Loucy (cell line): ENCODE data around the gene EXOG.

ENCODE experiments used
- H2AFZ ChIP-seq: fragments of 200-600 bp; sonication (generic); 2 replicates; pipeline ENCODE4 v1.6.0; 2016; ENCODE audit warnings: antibody characterized with exemption, mild to moderate bottlenecking, low read length, moderate library complexity
- H3F3A ChIP-seq: fragments of 200-600 bp; 2 replicates; pipeline ENCODE4 v1.6.0; 2016; ENCODE audit warnings: antibody characterized with exemption, low read depth, mild to moderate bottlenecking
- H3K27me3 ChIP-seq: fragments of 200-600 bp; sonication (generic); 2 replicates; pipeline ENCODE4 v1.6.1; 2014; ENCODE audit warnings: low read length, mild to moderate bottlenecking; ENCODE audit not compliant: insufficient read depth, poor library complexity, severe bottlenecking
- H3K36me3 ChIP-seq: fragments of 200-600 bp; sonication (generic); 2 replicates; pipeline ENCODE4 v1.6.1; 2016; ENCODE audit warnings: low read length; ENCODE audit not compliant: insufficient read depth
- H3K4me1 ChIP-seq: fragments of 200-600 bp; sonication (generic); 2 replicates; pipeline ENCODE4 v1.5.1; 2014; ENCODE audit warnings: low read length, mild to moderate bottlenecking; ENCODE audit not compliant: insufficient read depth, poor library complexity, severe bottlenecking
- H3K4me2 ChIP-seq: fragments of 200-600 bp; sonication (generic); 2 replicates; pipeline ENCODE4 v1.6.0; 2014; ENCODE audit warnings: antibody characterized with exemption, low read length, low read depth, mild to moderate bottlenecking; ENCODE audit not compliant: poor library complexity, severe bottlenecking
- H3K4me3 ChIP-seq: fragments of 200-600 bp; sonication (generic); 2 replicates; pipeline ENCODE4 v1.5.1; 2014; ENCODE audit warnings: low read length, mild to moderate bottlenecking, mixed read lengths; ENCODE audit not compliant: poor library complexity, severe bottlenecking
- H3K79me2 ChIP-seq: fragments of 200-600 bp; sonication (generic); 2 replicates; pipeline ENCODE4 v1.6.1; 2014; ENCODE audit warnings: low read length; ENCODE audit not compliant: insufficient read depth
- H3K9ac ChIP-seq: fragments of 200-600 bp; sonication (generic); 2 replicates; pipeline ENCODE4 v1.6.0; 2014; ENCODE audit warnings: mild to moderate bottlenecking, low read depth, low read length, moderate library complexity; ENCODE audit not compliant: poor library complexity, severe bottlenecking
- H3K9me2 ChIP-seq: fragments of 200-600 bp; sonication (generic); replicated peaks from 2 replicates; pipeline ENCODE4 v1.6.1; 2016; ENCODE audit warnings: low read depth, low read length, mixed read lengths
- H3K9me3 ChIP-seq: fragments of 200-600 bp; sonication (generic); 2 replicates; pipeline ENCODE4 v1.6.1; 2014; ENCODE audit warnings: mild to moderate bottlenecking, antibody characterized with exemption, low read length, low read depth; ENCODE audit not compliant: insufficient read depth
- H4K20me1 ChIP-seq: fragments of 200-600 bp; sonication (generic); 2 replicates; pipeline ENCODE4 v1.6.0; 2014; ENCODE audit warnings: antibody characterized with exemption, low read length, mild to moderate bottlenecking; ENCODE audit not compliant: insufficient read depth, poor library complexity, severe bottlenecking
- CTCF ChIP-seq: fragments of 200-600 bp; sonication (generic); conservative IDR thresholded peaks from 2 replicates; pipeline ENCODE4 v1.5.1; 2014; ENCODE audit warnings: mild to moderate bottlenecking, antibody characterized with exemption, low read length
- EZH2phosphoT487 ChIP-seq: fragments of 200-600 bp; IDR thresholded peaks from 2 replicates; pipeline ENCODE4 v1.6.1; 2018; ENCODE audit warnings: antibody characterized with exemption, mild to moderate bottlenecking, moderate library complexity, borderline replicate concordance

Gene EXOG

GRCh38 chr3:38573111-38573510 is 77.0 kb downstream of the EXOG start:
- Histone ChIP-seq H3K79me2 (no peaks in the 10 kb centered on the region), H3K27me3 (no peaks in the 10 kb centered on the region), H3K4me3 (no peak overlapping the region), H3K9me2 (no peaks in the 10 kb centered on the region), H3F3A (no peaks in the 10 kb centered on the region), H2AFZ (no peak overlapping the region), H3K9ac (no peak overlapping the region), H3K9me3 (no peaks in the 10 kb centered on the region), H3K36me3 (no peaks in the 10 kb centered on the region), H4K20me1 (no peaks in the 10 kb centered on the region), H3K4me2 (no peak overlapping the region), H3K4me1 (no peaks in the 10 kb centered on the region)
- TF ChIP-seq CTCF (no peak), EZH2phosphoT487 (no peak)

GRCh38 chr3:38573556-38573955 is 77.4 kb downstream of the EXOG start:
- Histone ChIP-seq H3K79me2 (no peaks in the 10 kb centered on the region), H3F3A (no peaks in the 10 kb centered on the region), H2AFZ (no peak overlapping the region), H3K4me1 (no peaks in the 10 kb centered on the region), H3K4me3 (no peak overlapping the region), H4K20me1 (no peaks in the 10 kb centered on the region), H3K9me2 (no peaks in the 10 kb centered on the region), H3K9me3 (no peaks in the 10 kb centered on the region), H3K4me2 (no peak overlapping the region), H3K9ac (no peak overlapping the region), H3K27me3 (no peaks in the 10 kb centered on the region), H3K36me3 (no peaks in the 10 kb centered on the region)
- no peak for TF ChIP-seq CTCF
- no peak for TF ChIP-seq EZH2phosphoT487

- no peak for TF ChIP-seq CTCF
- no peaks in the 10 kb centered on the region for H3K9me2 ChIP-seq
- no peak overlapping the region for H3K4me2 ChIP-seq
Observed at GRCh38 chr3:38574411-38575278, 78.5 kb downstream of the EXOG start.

More at GRCh38 chr3:38574411-38575278, 78.5 kb downstream of the EXOG start:
- no peaks in the 10 kb centered on the region for H3K4me1 ChIP-seq
- no peak overlapping the region for H2AFZ ChIP-seq
- no peaks in the 10 kb centered on the region for H3K36me3 ChIP-seq
- H3K9ac ChIP-seq = no peak overlapping the region
- H3K79me2 ChIP-seq = no peaks in the 10 kb centered on the region
- no peaks in the 10 kb centered on the region for H3F3A ChIP-seq
- no peaks in the 10 kb centered on the region for H3K27me3 ChIP-seq
- no peaks in the 10 kb centered on the region for H4K20me1 ChIP-seq
- H3K4me3 ChIP-seq = no peak overlapping the region
- H3K9me3 ChIP-seq = no peaks in the 10 kb centered on the region
